Gastroesophageal sphincter (tissue), 3 donors: Measurements from ENCODE around the gene DLK2.
"Not testable (repeated sequence)": the region's sequence is repeated elsewhere in the genome, so short reads cannot be mapped to it uniquely, and the experiment has no call there.

Source experiments
- CTCF ChIP-seq, 4 experiments: fragments of 200-600 bp in 2 of 4; fragments of 450-650 bp in 2 of 4; sonication (generic) in 1 of 4; IDR thresholded peaks; one replicate each; pipeline ENCODE4 v1.5.1; 2017 to 2019; ENCODE audit warnings: antibody characterized with exemption in 4 of 4, mild to moderate bottlenecking in 2 of 4, moderate library complexity in 2 of 4
- EP300 ChIP-seq: sonication (generic); formaldehyde crosslinking; IDR thresholded peaks from one replicate; pipeline ENCODE4 v1.6.1; 2017; ENCODE audit warnings: antibody characterized with exemption, mild to moderate bottlenecking
- POLR2A ChIP-seq, 2 donors: fragments of 450-650 bp; IDR thresholded peaks; one replicate each; pipeline ENCODE4 v1.6.1; 2017; ENCODE audit warnings: antibody characterized with exemption in 2 of 2, mild to moderate bottlenecking in 2 of 2, moderate library complexity in 1 of 2

- TF ChIP-seq EP300; POLR2A (IDR thresholded peaks at IDR 0.05); CTCF (IDR thresholded peaks at IDR 0.05): not testable (repeated sequence)
These were observed 11.9 kb upstream of the DLK2 start for GRCh38 chr6:43467265-43467664.
